HCT116 (cell line): Measurements from ENCODE around the gene UBAP1L. TPM values are rescaled to one million over a fixed set of nuclear protein-coding genes. Genes with fewer than 3 reads are reported as not detected.

ENCODE experiments used
- ATAC-seq: fragments of 200-7000 bp; cut with Tn5 transposase; 2 replicates; pipeline ENCODE4 v1.9.1; 2020; ENCODE audit warnings: mild to moderate bottlenecking, moderate library complexity
- BruUV-seq: library from RNA; stranded (reverse); fragments of 400-500 nt; replicated peaks from 2 replicates; lab custom pipeline; 2021; lab: Mats Ljungman, UMichigan
- CTCF ChIA-PET: fragments of 300-600 bp; sonication (Branson Sonifier 250); formaldehyde crosslinking; loops from one replicate; lab custom pipeline; 2021; ENCODE audit warnings: antibody characterized with exemption; lab: Charles Lee
- POLR2A ChIA-PET: fragments of 300-600, 350-600 bp; sonication (Branson Sonifier 250); formaldehyde crosslinking; loops from one replicate; lab custom pipeline; 2021; ENCODE audit warnings: antibody characterized with exemption; lab: Charles Lee
- RAD21 ChIA-PET, 2 experiments: fragments of 300-600 bp; sonication (Branson Sonifier 250); formaldehyde crosslinking; loops; one replicate each; lab custom pipeline; 2023; ENCODE audit warnings: low total read pairs in 2 of 2; ENCODE audit not compliant: uncharacterized antibody in 2 of 2, unreplicated experiment in 2 of 2, low non-redundant PET in 1 of 2; lab: Charles Lee
- DNase-seq: peaks from one replicate; pipeline ENCODE4 v3.0.0-alpha.2; 2010; ENCODE audit warnings: low read depth, low spot score
- H2AFZ ChIP-seq: fragments of 200-600 bp; shearing (Covaris generic), sonication (generic); 2 replicates; pipeline ENCODE4 v1.6.1; 2017; ENCODE audit warnings: low read depth, mixed run types, mixed read lengths, antibody characterized with exemption, low read length; ENCODE audit not compliant: poor library complexity, severe bottlenecking
- H3K27ac ChIP-seq: 2 replicates; pipeline ENCODE4 v1.5.1; 2012; ENCODE audit warnings: low read depth, low read length
- H3K27me3 ChIP-seq: fragments of 200-600 bp; sonication (generic); 2 replicates; pipeline ENCODE4 v1.6.1; 2016; ENCODE audit warnings: mixed run types, low read length, mixed read lengths; ENCODE audit not compliant: insufficient read depth
- H3K36me3 ChIP-seq, 2 experiments: fragments of 200-500 bp in 1 of 2; fragments of 200-600 bp in 1 of 2; sonication (Bioruptor generic) in 1 of 2; sonication (generic) in 1 of 2; 2 replicates each; pipeline versions ENCODE4 v1.5.1 to v1.6.1; 2014 to 2016; ENCODE audit warnings: low read length in 2 of 2, inconsistent platforms in 1 of 2, mixed read lengths in 1 of 2, mixed run types in 1 of 2; ENCODE audit not compliant: insufficient read depth in 2 of 2, control insufficient read depth in 1 of 2
- H3K4me1 ChIP-seq, 2 experiments: fragments of 200-600 bp in 1 of 2; sonication (generic) in 1 of 2; 2 replicates each; pipeline versions ENCODE4 v1.5.1 to v1.6.1; 2012 to 2017; ENCODE audit warnings: low read length in 2 of 2, inconsistent platforms in 1 of 2, mild to moderate bottlenecking in 1 of 2, mixed read lengths in 1 of 2, mixed run types in 1 of 2, moderate library complexity in 1 of 2; ENCODE audit not compliant: insufficient read depth in 2 of 2, control insufficient read depth in 1 of 2
- H3K4me2 ChIP-seq: fragments of 200-600 bp; sonication (generic); 2 replicates; pipeline ENCODE4 v1.6.1; 2017; ENCODE audit warnings: mixed run types, low read length, mixed read lengths
- H3K4me3 ChIP-seq, 2 experiments: fragments of 200-600 bp in 1 of 2; sonication (generic) in 1 of 2; replicated peaks in 1 of 2; 2 replicates each; pipeline ENCODE4 v1.5.1; 2011 to 2016; ENCODE audit warnings: low read length in 2 of 2, control low read depth in 1 of 2, low read depth in 1 of 2, mild to moderate bottlenecking in 1 of 2, mixed read lengths in 1 of 2, mixed run types in 1 of 2
- H3K79me2 ChIP-seq: fragments of 200-600 bp; sonication (generic); 2 replicates; pipeline ENCODE4 v1.6.1; 2017; ENCODE audit warnings: mild to moderate bottlenecking, mixed run types, low read length, moderate library complexity, mixed read lengths; ENCODE audit not compliant: insufficient read depth
- H3K9ac ChIP-seq: fragments of 200-600 bp; sonication (generic); 2 replicates; pipeline ENCODE4 v1.6.1; 2016; ENCODE audit warnings: low read length, mixed read lengths
- H3K9me2 ChIP-seq: fragments of 200-600 bp; sonication (generic), shearing (Covaris generic); 2 replicates; pipeline ENCODE4 v1.6.1; 2017; ENCODE audit warnings: mixed run types, mild to moderate bottlenecking, moderate library complexity; ENCODE audit not compliant: insufficient read depth
- H3K9me3 ChIP-seq, 2 experiments: fragments of 200-500 bp in 1 of 2; fragments of 200-600 bp in 1 of 2; sonication (Bioruptor generic) in 1 of 2; sonication (generic) in 1 of 2; 2 replicates each; pipeline ENCODE4 v1.6.1; 2014 to 2017; ENCODE audit warnings: low read length in 2 of 2, mixed read lengths in 2 of 2, inconsistent platforms in 1 of 2, low read depth in 1 of 2, mild to moderate bottlenecking in 1 of 2, mixed run types in 1 of 2, moderate library complexity in 1 of 2; ENCODE audit not compliant: control insufficient read depth in 1 of 2, insufficient read depth in 1 of 2
- H4K20me1 ChIP-seq: fragments of 200-600 bp; sonication (generic), shearing (Covaris generic); 2 replicates; pipeline ENCODE4 v1.6.1; 2017; ENCODE audit warnings: mixed run types, mild to moderate bottlenecking, moderate library complexity; ENCODE audit not compliant: insufficient read depth
- CBX3 ChIP-seq: IDR thresholded peaks from 2 replicates; pipeline ENCODE4 v1.6.1; 2012; ENCODE audit warnings: low read depth
- EGR1 ChIP-seq: IDR thresholded peaks from 2 replicates; pipeline ENCODE4 v1.6.1; 2012; ENCODE audit warnings: low read depth
- EZH2phosphoT487 ChIP-seq: fragments of 200-600 bp; IDR thresholded peaks from 2 replicates; pipeline ENCODE4 v1.6.1; 2018; ENCODE audit warnings: antibody characterized with exemption, borderline replicate concordance
- POLR2A ChIP-seq: IDR thresholded peaks from 2 replicates; pipeline ENCODE4 v1.7.0; 2011; ENCODE audit warnings: borderline replicate concordance; ENCODE audit not compliant: insufficient read depth, insufficient read length; ENCODE audit errors: extremely low read depth
- POLR2AphosphoS5 ChIP-seq: IDR thresholded peaks from 2 replicates; pipeline ENCODE4 v1.6.1; 2011; ENCODE audit warnings: mild to moderate bottlenecking, low read depth, low read length, moderate library complexity
- SIN3A ChIP-seq: IDR thresholded peaks from 2 replicates; pipeline ENCODE4 v1.6.1; 2012; ENCODE audit warnings: low read depth
- intact Hi-C: fragments of 100-400 bp; cut with micrococcal nuclease; formaldehyde crosslinking; loops from 2 replicates; pipeline ENCODE4 v1.10.0; 2022
- total RNA-seq: library from RNA; stranded (reverse); gene quantifications from one replicate; pipeline ENCODE4 v1.2.1, GENCODE V29; 2021; ENCODE audit not compliant: unreplicated experiment
- TF ChIP-seq, protein P1 (sequence below): IDR thresholded peaks from 2 replicates; pipeline ENCODE4 v1.6.1; 2012
- TF ChIP-seq, protein P2 (sequence below): IDR thresholded peaks from 2 replicates; pipeline ENCODE4 v1.6.1; 2011; ENCODE audit warnings: mild to moderate bottlenecking, low read length, moderate library complexity; ENCODE audit not compliant: insufficient replicate concordance; ENCODE audit errors: extremely low read depth

UBAP1L gene
- total RNA-seq, 1 experiment from 2014 or later: 4.0 TPM

DNA sequence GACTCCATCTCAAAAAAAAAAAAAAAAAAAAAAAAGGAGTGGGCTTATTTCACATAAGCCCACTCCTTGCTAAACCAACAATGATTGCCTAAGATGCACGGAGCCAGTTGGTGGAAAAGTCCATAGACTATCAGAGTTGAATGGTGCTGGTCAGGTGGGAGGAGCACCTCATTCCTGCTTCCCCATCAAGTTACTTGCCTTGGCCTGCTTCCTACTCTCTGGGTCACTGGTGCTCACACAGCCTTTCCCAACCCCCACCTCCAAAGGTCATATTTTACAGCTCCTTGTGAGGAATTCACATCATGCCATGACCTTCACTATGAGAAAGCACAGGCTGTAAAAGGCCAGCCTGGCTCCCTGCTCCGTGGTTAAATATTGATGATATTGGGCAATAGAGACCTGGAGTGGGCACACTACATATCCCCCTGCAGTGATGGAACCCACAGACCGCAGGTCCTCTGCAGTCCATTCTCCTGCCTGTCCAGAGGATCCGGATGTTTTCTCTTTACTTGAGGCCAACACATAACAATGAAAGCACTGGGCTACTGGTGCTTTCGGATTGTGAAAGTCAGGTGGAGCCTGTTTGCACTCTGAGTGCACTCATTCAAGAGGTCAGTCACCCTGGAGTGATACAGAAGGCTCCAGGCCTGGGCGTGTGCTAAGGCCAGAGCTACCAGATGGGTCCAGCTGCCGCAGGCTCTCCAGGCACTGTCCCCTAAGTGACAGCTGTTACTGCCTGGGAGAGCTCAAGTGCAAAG lies 70.1 kb downstream of the UBAP1L start, which contains the start of gene SLC51B:
SLC51B (plus strand) TSS at position 664 of the 758 bp plus-strand sequence. CDS start 4,618 bp downstream, outside the sequence.
- Histone ChIP-seq H3K9me2 (no peaks in the 10 kb centered on the region), H3K27me3 (no peaks in the 10 kb centered on the region), H3K27ac (no peak within 1 kb of the TSS), H3K79me2 (no peaks in the 10 kb centered on the region), H3K9ac (no peak within 1 kb of the TSS), H2AFZ (peak within 1 kb of the TSS; percentile 30), H3K4me2 (peak within 1 kb of the TSS; percentile 58), H3K36me3 (no peaks in the 10 kb centered on the region), H4K20me1 (no peaks in the 10 kb centered on the region), H3K4me1 (peaks cover 21 to 38% of the 10 kb centered on the region in 2 experiments), H3K9me3 (no peaks in the 10 kb centered on the region), H3K4me3 (no peak within 1 kb of the TSS; a peak in 1 of 4 replicates)
- ChIA-PET CTCF (interaction anchor here (0.9 kb wide), 1 partner anchor 11 kb away, joined by 3 read pairs; no protein-coding TSS in a partner anchor), RAD21 (no interaction called here), POLR2A (interaction anchor here (1.7 kb wide), 1 partner anchor 260 kb away, joined by 10 read pairs; the partner anchor contains the start of gene RNU5B-1)
- DNase-seq (no peak), ATAC-seq (no peak)
- no TSS peak for BruUV-seq
- intact Hi-C loops: no loop called here
- no peak for TF ChIP-seq EGR1
- TF ChIP-seq EZH2phosphoT487: no peak
- no peak for TF ChIP-seq POLR2A
- no peak for TF ChIP-seq SIN3A
- TF ChIP-seq, protein P1, sequence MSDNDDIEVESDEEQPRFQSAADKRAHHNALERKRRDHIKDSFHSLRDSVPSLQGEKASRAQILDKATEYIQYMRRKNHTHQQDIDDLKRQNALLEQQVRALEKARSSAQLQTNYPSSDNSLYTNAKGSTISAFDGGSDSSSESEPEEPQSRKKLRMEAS: no peak
- no peak for TF ChIP-seq CBX3
- TF ChIP-seq, protein P2, sequence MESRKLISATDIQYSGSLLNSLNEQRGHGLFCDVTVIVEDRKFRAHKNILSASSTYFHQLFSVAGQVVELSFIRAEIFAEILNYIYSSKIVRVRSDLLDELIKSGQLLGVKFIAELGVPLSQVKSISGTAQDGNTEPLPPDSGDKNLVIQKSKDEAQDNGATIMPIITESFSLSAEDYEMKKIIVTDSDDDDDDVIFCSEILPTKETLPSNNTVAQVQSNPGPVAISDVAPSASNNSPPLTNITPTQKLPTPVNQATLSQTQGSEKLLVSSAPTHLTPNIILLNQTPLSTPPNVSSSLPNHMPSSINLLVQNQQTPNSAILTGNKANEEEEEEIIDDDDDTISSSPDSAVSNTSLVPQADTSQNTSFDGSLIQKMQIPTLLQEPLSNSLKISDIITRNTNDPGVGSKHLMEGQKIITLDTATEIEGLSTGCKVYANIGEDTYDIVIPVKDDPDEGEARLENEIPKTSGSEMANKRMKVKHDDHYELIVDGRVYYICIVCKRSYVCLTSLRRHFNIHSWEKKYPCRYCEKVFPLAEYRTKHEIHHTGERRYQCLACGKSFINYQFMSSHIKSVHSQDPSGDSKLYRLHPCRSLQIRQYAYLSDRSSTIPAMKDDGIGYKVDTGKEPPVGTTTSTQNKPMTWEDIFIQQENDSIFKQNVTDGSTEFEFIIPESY: no peak
- TF ChIP-seq POLR2AphosphoS5: no peak
